ENCODE results near the gene OR51B4.

The OR51B4 gene

DNA sequence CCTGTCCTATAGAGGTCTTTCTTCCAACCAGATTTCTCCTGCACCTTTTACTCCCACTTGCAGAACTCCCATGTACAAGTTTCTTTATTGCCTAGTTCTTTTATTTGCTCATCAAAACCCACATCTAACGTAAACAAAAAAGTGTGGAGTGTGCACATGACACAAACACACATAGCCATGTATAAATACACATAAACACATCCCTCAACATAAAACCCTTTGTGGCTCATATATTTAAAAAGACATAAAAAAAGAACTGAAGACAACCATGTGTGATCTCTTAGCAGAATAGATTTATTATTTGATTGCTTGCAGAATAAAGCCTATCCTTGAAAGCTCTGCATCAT lies 48.9 kb downstream of the OR51B4 start:
- TF ChIP-seq, protein P1, sequence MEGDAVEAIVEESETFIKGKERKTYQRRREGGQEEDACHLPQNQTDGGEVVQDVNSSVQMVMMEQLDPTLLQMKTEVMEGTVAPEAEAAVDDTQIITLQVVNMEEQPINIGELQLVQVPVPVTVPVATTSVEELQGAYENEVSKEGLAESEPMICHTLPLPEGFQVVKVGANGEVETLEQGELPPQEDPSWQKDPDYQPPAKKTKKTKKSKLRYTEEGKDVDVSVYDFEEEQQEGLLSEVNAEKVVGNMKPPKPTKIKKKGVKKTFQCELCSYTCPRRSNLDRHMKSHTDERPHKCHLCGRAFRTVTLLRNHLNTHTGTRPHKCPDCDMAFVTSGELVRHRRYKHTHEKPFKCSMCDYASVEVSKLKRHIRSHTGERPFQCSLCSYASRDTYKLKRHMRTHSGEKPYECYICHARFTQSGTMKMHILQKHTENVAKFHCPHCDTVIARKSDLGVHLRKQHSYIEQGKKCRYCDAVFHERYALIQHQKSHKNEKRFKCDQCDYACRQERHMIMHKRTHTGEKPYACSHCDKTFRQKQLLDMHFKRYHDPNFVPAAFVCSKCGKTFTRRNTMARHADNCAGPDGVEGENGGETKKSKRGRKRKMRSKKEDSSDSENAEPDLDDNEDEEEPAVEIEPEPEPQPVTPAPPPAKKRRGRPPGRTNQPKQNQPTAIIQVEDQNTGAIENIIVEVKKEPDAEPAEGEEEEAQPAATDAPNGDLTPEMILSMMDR (IDR thresholded peaks at IDR 0.05) = no peak
- no peaks in the 10 kb centered on the region for H3K4me1 ChIP-seq (ENCODE audit: control insufficient read depth in 1 of 2, insufficient read depth in 1 of 2, low read depth in 1 of 2, low read length in 1 of 2)
- H3K9me3 ChIP-seq = no peaks in the 10 kb centered on the region
- H3K4me3 ChIP-seq (ENCODE audit: low read depth in 1 of 2, low read length in 1 of 2) = no peak overlapping the region
- no peak overlapping the region for H3K27ac ChIP-seq
- H3K27me3 ChIP-seq = no peaks in the 10 kb centered on the region
- H3K36me3 ChIP-seq = no peaks in the 10 kb centered on the region

DNA sequence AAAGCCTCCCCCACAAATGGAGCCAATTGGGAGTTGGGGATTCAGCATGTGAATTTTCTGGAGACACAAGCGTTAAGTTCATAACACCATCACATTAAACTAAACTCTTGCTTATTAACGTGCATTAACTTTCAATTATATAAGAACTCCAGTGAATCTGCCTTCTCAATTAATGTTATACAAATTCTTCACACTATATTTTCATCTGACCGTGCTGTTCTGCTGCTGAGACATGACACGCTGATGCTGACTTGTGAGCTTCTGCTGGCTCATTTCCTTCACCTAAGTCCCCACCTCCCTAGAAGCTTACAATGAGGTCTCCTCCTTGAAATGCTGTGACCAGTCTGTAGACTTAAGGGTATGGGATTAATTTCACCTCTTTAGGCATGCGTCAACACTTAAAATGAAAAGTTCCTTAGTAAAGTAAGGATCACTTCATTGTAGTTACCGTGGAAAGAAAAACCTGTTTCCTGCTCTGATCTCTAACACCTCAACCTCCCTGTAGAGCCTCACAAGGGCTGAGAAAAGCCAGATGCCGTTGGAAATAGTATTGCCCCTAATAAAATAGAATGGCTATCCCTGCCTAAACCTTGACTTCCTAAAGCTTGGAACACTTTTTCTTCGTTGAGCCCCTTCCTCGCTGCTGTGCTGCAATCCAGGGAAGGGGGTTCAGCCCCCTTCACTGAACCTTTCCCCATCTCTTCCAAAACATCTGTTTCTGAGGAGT lies 49.4 kb downstream of the OR51B4 start:
- H3K27me3 ChIP-seq = no peaks in the 10 kb centered on the region
- H3K4me1 ChIP-seq (ENCODE audit: control insufficient read depth in 1 of 2, insufficient read depth in 1 of 2, low read depth in 1 of 2, low read length in 1 of 2) = no peaks in the 10 kb centered on the region
- TF ChIP-seq, protein P1 (IDR thresholded peaks at IDR 0.05) = no peak
- no peak overlapping the region for H3K4me3 ChIP-seq (ENCODE audit: low read depth in 1 of 2, low read length in 1 of 2)
- H3K9me3 ChIP-seq = no peaks in the 10 kb centered on the region
- H3K36me3 ChIP-seq = no peaks in the 10 kb centered on the region
- H3K27ac ChIP-seq = no peak overlapping the region

DNA sequence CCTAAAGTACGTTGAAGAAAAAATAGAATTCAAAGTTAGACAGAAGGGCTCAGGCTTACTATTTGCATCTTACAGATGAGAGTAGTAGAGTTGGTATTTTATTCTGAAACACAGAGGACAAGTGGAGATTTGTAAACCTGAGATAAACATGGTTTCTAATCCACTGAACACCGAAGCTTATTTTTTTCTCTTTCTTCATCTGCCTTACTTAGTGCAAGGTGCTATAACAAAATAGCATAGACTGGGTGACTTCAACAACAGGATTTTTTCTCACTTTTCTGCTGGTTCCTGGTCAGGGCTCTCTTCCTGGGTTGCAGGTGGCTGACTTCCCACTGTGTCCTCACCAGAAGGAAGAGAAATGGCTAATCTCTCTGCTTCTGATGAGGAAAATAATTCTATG lies 50.0 kb downstream of the OR51B4 start:
- Histone ChIP-seq H3K27ac (no peak overlapping the region), H3K27me3 (no peaks in the 10 kb centered on the region)
- TF ChIP-seq, protein P1 (IDR thresholded peaks at IDR 0.05) = no peak

More for the DNA sequence above, 50.0 kb downstream of the OR51B4 start:
- H3K36me3 ChIP-seq = no peaks in the 10 kb centered on the region
- no peaks in the 10 kb centered on the region for H3K4me1 ChIP-seq (ENCODE audit: control insufficient read depth in 1 of 2, insufficient read depth in 1 of 2, low read depth in 1 of 2, low read length in 1 of 2)
- no peaks in the 10 kb centered on the region for H3K9me3 ChIP-seq
- H3K4me3 ChIP-seq (ENCODE audit: low read depth in 1 of 2, low read length in 1 of 2) = no peak overlapping the region

All from neutrophil (primary cell).